Measurements from ENCODE around the gene M1AP. TPM values are rescaled to one million over a fixed set of nuclear protein-coding genes. Genes with fewer than 3 reads are reported as not detected.

M1AP gene
- total and polyA plus RNA-seq, 2 of the 4 experiments (the other 2 are of a cell fraction): 0.03 TPM; not detected in 1

GRCh38 chr2:74619651-74620297 lies 28.4 kb downstream of the M1AP start:
- H2BK20ac ChIP-seq (ENCODE audit: low read depth, low read length): no peak overlapping the region
- dilution Hi-C loops (cut with HindIII; ENCODE audit: low sequenced_read_pairs, unreplicated experiment) (no loop called here), in situ Hi-C loops (cut with MboI; ENCODE audit: low sequenced_read_pairs) (no loop called here), intact Hi-C loops (cut with micrococcal nuclease) (no loop called here)
- no peak overlapping the region for H3K23ac ChIP-seq (ENCODE audit: low read depth, low read length)
- H4K20me1 ChIP-seq (ENCODE audit: insufficient read depth, low read length): no peaks in the 10 kb centered on the region
- no peak overlapping the region for H3K27ac ChIP-seq (ENCODE audit: insufficient read depth, low read length)
- no peak overlapping the region for H3K56ac ChIP-seq (ENCODE audit: extremely low read depth, insufficient read depth, low read length)
- DNase-seq: no peak
- no peaks in the 10 kb centered on the region for H3K4me1 ChIP-seq (ENCODE audit: control insufficient read depth, insufficient read depth, low read length)
- H3K4ac ChIP-seq (ENCODE audit: low read depth, low read length): no peak overlapping the region
- CTCF ChIA-PET: no interaction called here
- H3K36me3 ChIP-seq (ENCODE audit: control insufficient read depth, insufficient read depth, low read length): no peaks in the 10 kb centered on the region
- H2BK5ac ChIP-seq (ENCODE audit: low read depth, low read length, poor library complexity, severe bottlenecking): no peak overlapping the region
- no peak overlapping the region for H4K5ac ChIP-seq (ENCODE audit: low read depth, low read length)
- no peak overlapping the region for H3K9ac ChIP-seq (ENCODE audit: low read depth, low read length)
- no peak overlapping the region for H4K8ac ChIP-seq (ENCODE audit: low read depth in 2 of 2, low read length in 2 of 2)
- H3K4me3 ChIP-seq (ENCODE audit: insufficient read depth, low read depth, low read length): no peak overlapping the region
- no peaks in the 10 kb centered on the region for H3K79me1 ChIP-seq (ENCODE audit: low read depth in 1 of 2, low read length in 2 of 2)
- whole genome bisulfite sequencing, 2 experiments (ENCODE audit: extremely low coverage in 2 of 2, insufficient read length in 1 of 2): no CpG with 5 or more reads among the region's 5 CpGs
- no peak overlapping the region for H2AK9ac ChIP-seq (replicated peaks; ENCODE audit: low read depth, low read length, poor library complexity)
- no peak overlapping the region for H4K91ac ChIP-seq (ENCODE audit: insufficient read depth, low read depth, low read length)
- H3K27me3 ChIP-seq (ENCODE audit: control insufficient read depth, insufficient read depth, low read length): peaks cover 35% of the 10 kb centered on the region
- BruUV-seq (replicated peaks): no TSS peak
- H3K4me2 ChIP-seq (ENCODE audit: low read depth, low read length): no peak overlapping the region
- no peak overlapping the region for H2AK5ac ChIP-seq (ENCODE audit: low read depth, low read length)
- no peak for ATAC-seq (ENCODE audit: low read depth)
- TF ChIP-seq RAD21 (IDR thresholded peaks at IDR 0.05; ENCODE audit: low read length) (no peak), MAZ (IDR thresholded peaks at IDR 0.05; ENCODE audit: borderline replicate concordance, low read depth, low read length) (no peak), CEBPB (IDR thresholded peaks at IDR 0.05; ENCODE audit: low read depth, low read length) (no peak), POLR2A (IDR thresholded peaks at IDR 0.05; ENCODE audit: low read depth, low read length) (no peak), FOS (IDR thresholded peaks at IDR 0.05; ENCODE audit: low read depth, low read length) (no peak), MAFK (IDR thresholded peaks at IDR 0.05; ENCODE audit: low read depth, low read length) (no peak), CTCF (conservative IDR thresholded peaks at IDR 0.05; ENCODE audit: low read depth, low read length) (no peak), CHD1 (IDR thresholded peaks at IDR 0.05; ENCODE audit: low read depth, low read length) (no peak), MXI1 (IDR thresholded peaks at IDR 0.05; ENCODE audit: borderline replicate concordance, low read depth, low read length) (no peak), RFX5 (IDR thresholded peaks at IDR 0.05; ENCODE audit: low read depth, low read length) (no peak), BHLHE40 (IDR thresholded peaks at IDR 0.05; ENCODE audit: low read depth, low read length) (no peak), SMC3 (IDR thresholded peaks at IDR 0.05; ENCODE audit: low read depth, low read length) (no peak), RCOR1 (IDR thresholded peaks at IDR 0.05; ENCODE audit: insufficient replicate concordance, low read length) (no peak)
- TF ChIP-seq, protein P1, sequence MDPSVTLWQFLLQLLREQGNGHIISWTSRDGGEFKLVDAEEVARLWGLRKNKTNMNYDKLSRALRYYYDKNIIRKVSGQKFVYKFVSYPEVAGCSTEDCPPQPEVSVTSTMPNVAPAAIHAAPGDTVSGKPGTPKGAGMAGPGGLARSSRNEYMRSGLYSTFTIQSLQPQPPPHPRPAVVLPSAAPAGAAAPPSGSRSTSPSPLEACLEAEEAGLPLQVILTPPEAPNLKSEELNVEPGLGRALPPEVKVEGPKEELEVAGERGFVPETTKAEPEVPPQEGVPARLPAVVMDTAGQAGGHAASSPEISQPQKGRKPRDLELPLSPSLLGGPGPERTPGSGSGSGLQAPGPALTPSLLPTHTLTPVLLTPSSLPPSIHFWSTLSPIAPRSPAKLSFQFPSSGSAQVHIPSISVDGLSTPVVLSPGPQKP (IDR thresholded peaks at IDR 0.05; ENCODE audit: borderline replicate concordance, low read depth, low read length): no peak
- TF ChIP-seq, protein P2, sequence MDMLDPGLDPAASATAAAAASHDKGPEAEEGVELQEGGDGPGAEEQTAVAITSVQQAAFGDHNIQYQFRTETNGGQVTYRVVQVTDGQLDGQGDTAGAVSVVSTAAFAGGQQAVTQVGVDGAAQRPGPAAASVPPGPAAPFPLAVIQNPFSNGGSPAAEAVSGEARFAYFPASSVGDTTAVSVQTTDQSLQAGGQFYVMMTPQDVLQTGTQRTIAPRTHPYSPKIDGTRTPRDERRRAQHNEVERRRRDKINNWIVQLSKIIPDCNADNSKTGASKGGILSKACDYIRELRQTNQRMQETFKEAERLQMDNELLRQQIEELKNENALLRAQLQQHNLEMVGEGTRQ (IDR thresholded peaks at IDR 0.05; ENCODE audit: low read depth, low read length): no peak
- H2BK15ac ChIP-seq (ENCODE audit: low read depth, low read length): no peak overlapping the region
- POLR2A ChIA-PET (ENCODE audit: unreplicated experiment): no interaction called here
- H2BK120ac ChIP-seq (ENCODE audit: low read depth, low read length): no peak overlapping the region
- H3K9me3 ChIP-seq (ENCODE audit: control insufficient read depth, insufficient read depth, low read length): no peaks in the 10 kb centered on the region; the same call in 1 of the 2 replicates
- H3K14ac ChIP-seq (replicated peaks; ENCODE audit: low read depth, low read length): no peak overlapping the region
- H2AFZ ChIP-seq (replicated peaks; ENCODE audit: low read length, poor library complexity): no peak overlapping the region
- H3K9me1 ChIP-seq (ENCODE audit: insufficient read depth, low read length): no peaks in the 10 kb centered on the region
- no peak overlapping the region for H3K18ac ChIP-seq (ENCODE audit: low read depth, low read length)
